ENCODE measurements around the gene BID. TPM values are rescaled to one million over a fixed set of nuclear protein-coding genes. Genes with fewer than 3 reads are reported as not detected.

Gene BID
- total and polyA plus RNA-seq, 10 of the 15 experiments (the other 5 are each of a cell fraction or from before 2014, with no cell fraction given) = 7.9 to 241 (median 136) TPM

- TF ChIP-seq ZNF687 (IDR thresholded peaks at IDR 0.05) = no peak; the same call in 1 of the 2 replicates
- peak; percentile 86; the same call in 1 of the 2 replicates for TF ChIP-seq TBL1XR1 (IDR thresholded peaks at IDR 0.05; ENCODE audit: low read depth, low read length)
- no peak for TF ChIP-seq FOXK2 (IDR thresholded peaks at IDR 0.05)
- TF ChIP-seq NFYA (IDR thresholded peaks at IDR 0.05; ENCODE audit: borderline replicate concordance, low read depth, low read length) = no peak
- TF ChIP-seq HDGF (IDR thresholded peaks at IDR 0.05) = 0 out of 2 replicates have a peak, but pooled peaks have one; percentile 16
- TF ChIP-seq ZNF384 (IDR thresholded peaks at IDR 0.05; ENCODE audit: borderline replicate concordance, low read depth, low read length) = no peak
- TF ChIP-seq USF1 (IDR thresholded peaks at IDR 0.05; ENCODE audit: borderline replicate concordance, extremely low read length, insufficient read depth, low read depth, low read length) = no peak
- TF ChIP-seq CEBPB (IDR thresholded peaks at IDR 0.05; ENCODE audit: borderline replicate concordance in 1 of 2, low read depth in 2 of 2, low read length in 2 of 2) = no peak
- TF ChIP-seq MEF2A (IDR thresholded peaks at IDR 0.05; ENCODE audit: insufficient read depth, low read depth, low read length) = 0 out of 2 replicates have a peak, but pooled peaks have one; percentile 54
- TF ChIP-seq RAD21 (IDR thresholded peaks at IDR 0.05; ENCODE audit: insufficient read depth, low read depth, low read length) = no peak
- TF ChIP-seq, protein P1, sequence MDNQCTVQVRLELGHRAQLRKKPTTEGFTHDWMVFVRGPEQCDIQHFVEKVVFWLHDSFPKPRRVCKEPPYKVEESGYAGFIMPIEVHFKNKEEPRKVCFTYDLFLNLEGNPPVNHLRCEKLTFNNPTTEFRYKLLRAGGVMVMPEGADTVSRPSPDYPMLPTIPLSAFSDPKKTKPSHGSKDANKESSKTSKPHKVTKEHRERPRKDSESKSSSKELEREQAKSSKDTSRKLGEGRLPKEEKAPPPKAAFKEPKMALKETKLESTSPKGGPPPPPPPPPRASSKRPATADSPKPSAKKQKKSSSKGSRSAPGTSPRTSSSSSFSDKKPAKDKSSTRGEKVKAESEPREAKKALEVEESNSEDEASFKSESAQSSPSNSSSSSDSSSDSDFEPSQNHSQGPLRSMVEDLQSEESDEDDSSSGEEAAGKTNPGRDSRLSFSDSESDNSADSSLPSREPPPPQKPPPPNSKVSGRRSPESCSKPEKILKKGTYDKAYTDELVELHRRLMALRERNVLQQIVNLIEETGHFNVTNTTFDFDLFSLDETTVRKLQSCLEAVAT (IDR thresholded peaks at IDR 0.05) = peak; percentile 83
- no peak for TF ChIP-seq SMAD5 (IDR thresholded peaks at IDR 0.05; ENCODE audit: low read depth)
- TF ChIP-seq ZSCAN29 (IDR thresholded peaks at IDR 0.05) = no peak
- TF ChIP-seq TCF7 (IDR thresholded peaks at IDR 0.05; ENCODE audit: borderline replicate concordance) = no peak
- no peak for TF ChIP-seq ESRRA (IDR thresholded peaks at IDR 0.05; ENCODE audit: low read length)
- TF ChIP-seq GABPA (IDR thresholded peaks at IDR 0.05; ENCODE audit: low read depth) = peak; percentile 60; the same call in 1 of the 2 replicates
- TF ChIP-seq MYB (IDR thresholded peaks at IDR 0.05; ENCODE audit: borderline replicate concordance, low read depth, low read length) = no peak
- TF ChIP-seq ASH2L (IDR thresholded peaks at IDR 0.05; ENCODE audit: borderline replicate concordance, low read depth) = no peak
- TF ChIP-seq ZBED1 (IDR thresholded peaks at IDR 0.05; ENCODE audit: borderline replicate concordance) = peak; percentile 61; the same call in 1 of the 2 replicates
- TF ChIP-seq ZNF274 (IDR thresholded peaks at IDR 0.05; ENCODE audit: insufficient read depth, insufficient read length) = no peak
- 0 out of 2 replicates have a peak, but pooled peaks have one; percentile 26 for TF ChIP-seq TCF3 (IDR thresholded peaks at IDR 0.05; ENCODE audit: borderline replicate concordance, insufficient read depth, low read depth, low read length)
- TF ChIP-seq RB1 (IDR thresholded peaks at IDR 0.05; ENCODE audit: borderline replicate concordance) = no peak
- no peak for TF ChIP-seq HDAC2 (IDR thresholded peaks at IDR 0.05)
- TF ChIP-seq NFYB (IDR thresholded peaks at IDR 0.05; ENCODE audit: insufficient read depth, low read depth, low read length) = no peak
- TF ChIP-seq JUNB (IDR thresholded peaks at IDR 0.05) = peak; percentile 94
Observed at GRCh38 chr22:17767233-17768065, 6.8 kb downstream of the BID start (continued).

Data from GM12878 (cell line).